Hepatocyte (in vitro differentiated cells): Measurements from ENCODE around the gene SF3B3. TPM values are rescaled to one million over a fixed set of nuclear protein-coding genes. Genes with fewer than 3 reads are reported as not detected.

Experiments
- DNase-seq: peaks from one replicate; pipeline ENCODE4 v3.0.0-alpha.2; 2016; ENCODE audit warnings: low spot score
- H2AFZ ChIP-seq: fragments of 200-600 bp; sonication (generic); 2 replicates; pipeline ENCODE4 v1.6.0; 2016; ENCODE audit warnings: antibody characterized with exemption, mild to moderate bottlenecking
- H3K27ac ChIP-seq: fragments of 200-600 bp; sonication (generic); 2 replicates; pipeline ENCODE4 v1.5.1; 2016; ENCODE audit warnings: mild to moderate bottlenecking
- H3K27me3 ChIP-seq: fragments of 200-600 bp; sonication (generic); 2 replicates; pipeline ENCODE4 v1.6.1; 2016
- H3K36me3 ChIP-seq: fragments of 200-600 bp; sonication (generic); replicated peaks from 2 replicates; pipeline ENCODE4 v1.5.1; 2016; ENCODE audit warnings: low read depth; ENCODE audit not compliant: insufficient read depth
- H3K4me1 ChIP-seq: fragments of 200-600 bp; sonication (generic); 2 replicates; pipeline ENCODE4 v1.5.1; 2016; ENCODE audit warnings: mild to moderate bottlenecking, moderate library complexity; ENCODE audit not compliant: insufficient read depth
- H3K4me2 ChIP-seq: fragments of 200-600 bp; sonication (generic); 2 replicates; pipeline ENCODE4 v1.6.0; 2016
- H3K4me3 ChIP-seq: fragments of 200-600 bp; sonication (generic); 2 replicates; pipeline ENCODE4 v1.5.1; 2016; ENCODE audit warnings: mild to moderate bottlenecking
- H3K79me2 ChIP-seq: fragments of 200-600 bp; sonication (generic); 2 replicates; pipeline ENCODE4 v1.6.0; 2017; ENCODE audit warnings: mild to moderate bottlenecking
- H3K9me2 ChIP-seq: fragments of 200-600 bp; sonication (generic); replicated peaks from 2 replicates; pipeline ENCODE4 v1.6.0; 2017; ENCODE audit warnings: mild to moderate bottlenecking; ENCODE audit not compliant: insufficient read depth
- H3K9me3 ChIP-seq: fragments of 200-600 bp; sonication (generic); 2 replicates; pipeline ENCODE4 v1.5.1; 2016; ENCODE audit warnings: low read depth, mild to moderate bottlenecking
- H4K20me1 ChIP-seq: fragments of 200-600 bp; sonication (generic); 2 replicates; pipeline ENCODE4 v1.6.0; 2016; ENCODE audit warnings: mild to moderate bottlenecking; ENCODE audit not compliant: insufficient read depth, poor library complexity, severe bottlenecking
- EZH2 ChIP-seq: fragments of 200-600 bp; sonication (generic); IDR thresholded peaks from 2 replicates; pipeline ENCODE4 v1.6.1; 2016; ENCODE audit warnings: antibody characterized with exemption, mild to moderate bottlenecking, borderline replicate concordance
- EZH2phosphoT487 ChIP-seq: fragments of 200-600 bp; sonication (generic); IDR thresholded peaks from one replicate; pipeline ENCODE4 v1.6.1; 2018; ENCODE audit warnings: antibody characterized with exemption, mild to moderate bottlenecking, low read depth, moderate library complexity; ENCODE audit not compliant: unreplicated experiment, severe bottlenecking
- WGBS: methylation state at CpG from one replicate; pipeline ENCODE4 v1.1.6; 2016; ENCODE audit warnings: low lambda C conversion rate; ENCODE audit errors: missing lambda C conversion rate; 5-methylcytosine and 5-hydroxymethylcytosine counted together
- polyA plus RNA-seq: library from polyadenylated mRNA; unstranded; fragments of >200 nt; fragmentation: Nextera tagmentation; extraction: Ambion mirVana; gene quantifications from 2 replicates; pipeline ENCODE4 v1.2.1, GENCODE V29; 2016
- total RNA-seq: library from RNA; depleted of rRNA; stranded (reverse); fragments of >200 nt; gene quantifications from 2 replicates; pipeline ENCODE4 v1.2.3, GENCODE V29; 2014
- TF ChIP-seq, protein P1 (sequence below): fragments of 200-600 bp; sonication (generic); IDR thresholded peaks from 2 replicates; pipeline ENCODE4 v1.5.1; 2016; ENCODE audit warnings: antibody characterized with exemption, mild to moderate bottlenecking; ENCODE audit not compliant: poor library complexity

SF3B3 gene
- total and polyA plus RNA-seq, 2 experiments from 2014 or later = 147 to 171 TPM

DNA sequence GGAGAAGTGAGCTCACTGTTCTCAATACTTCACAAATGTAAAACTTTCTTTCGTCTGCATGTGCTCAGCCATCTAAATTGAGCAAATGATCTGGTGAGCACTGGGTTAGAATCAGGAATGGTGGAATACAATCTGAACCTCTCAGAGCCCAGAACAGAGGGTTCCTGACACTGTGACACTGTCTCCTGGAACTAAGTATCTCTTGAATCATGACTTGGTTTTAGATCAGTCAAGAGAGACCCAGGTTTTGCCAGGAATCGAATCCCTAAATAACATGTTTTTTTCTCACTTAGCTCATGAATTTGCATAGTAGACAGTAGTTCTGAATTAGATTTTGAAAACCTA lies 49.3 kb downstream of the SF3B3 start:
- 94% methylated on average over 2 of the region's 2 CpGs for WGBS
- Histone ChIP-seq H3K36me3 (no peaks in the 10 kb centered on the region), H3K4me1 (peaks cover 9% of the 10 kb centered on the region), H2AFZ (no peak overlapping the region), H3K9me3 (no peaks in the 10 kb centered on the region), H4K20me1 (no peaks in the 10 kb centered on the region), H3K79me2 (no peaks in the 10 kb centered on the region), H3K27me3 (no peaks in the 10 kb centered on the region), H3K9me2 (no peaks in the 10 kb centered on the region), H3K27ac (peak overlapping the region; percentile 6), H3K4me3 (no peak overlapping the region), H3K4me2 (no peak overlapping the region)
- no peak for TF ChIP-seq EZH2
- TF ChIP-seq EZH2phosphoT487 = no peak
- TF ChIP-seq, protein P1, sequence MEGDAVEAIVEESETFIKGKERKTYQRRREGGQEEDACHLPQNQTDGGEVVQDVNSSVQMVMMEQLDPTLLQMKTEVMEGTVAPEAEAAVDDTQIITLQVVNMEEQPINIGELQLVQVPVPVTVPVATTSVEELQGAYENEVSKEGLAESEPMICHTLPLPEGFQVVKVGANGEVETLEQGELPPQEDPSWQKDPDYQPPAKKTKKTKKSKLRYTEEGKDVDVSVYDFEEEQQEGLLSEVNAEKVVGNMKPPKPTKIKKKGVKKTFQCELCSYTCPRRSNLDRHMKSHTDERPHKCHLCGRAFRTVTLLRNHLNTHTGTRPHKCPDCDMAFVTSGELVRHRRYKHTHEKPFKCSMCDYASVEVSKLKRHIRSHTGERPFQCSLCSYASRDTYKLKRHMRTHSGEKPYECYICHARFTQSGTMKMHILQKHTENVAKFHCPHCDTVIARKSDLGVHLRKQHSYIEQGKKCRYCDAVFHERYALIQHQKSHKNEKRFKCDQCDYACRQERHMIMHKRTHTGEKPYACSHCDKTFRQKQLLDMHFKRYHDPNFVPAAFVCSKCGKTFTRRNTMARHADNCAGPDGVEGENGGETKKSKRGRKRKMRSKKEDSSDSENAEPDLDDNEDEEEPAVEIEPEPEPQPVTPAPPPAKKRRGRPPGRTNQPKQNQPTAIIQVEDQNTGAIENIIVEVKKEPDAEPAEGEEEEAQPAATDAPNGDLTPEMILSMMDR = no peak
- DNase-seq = no peak

DNA sequence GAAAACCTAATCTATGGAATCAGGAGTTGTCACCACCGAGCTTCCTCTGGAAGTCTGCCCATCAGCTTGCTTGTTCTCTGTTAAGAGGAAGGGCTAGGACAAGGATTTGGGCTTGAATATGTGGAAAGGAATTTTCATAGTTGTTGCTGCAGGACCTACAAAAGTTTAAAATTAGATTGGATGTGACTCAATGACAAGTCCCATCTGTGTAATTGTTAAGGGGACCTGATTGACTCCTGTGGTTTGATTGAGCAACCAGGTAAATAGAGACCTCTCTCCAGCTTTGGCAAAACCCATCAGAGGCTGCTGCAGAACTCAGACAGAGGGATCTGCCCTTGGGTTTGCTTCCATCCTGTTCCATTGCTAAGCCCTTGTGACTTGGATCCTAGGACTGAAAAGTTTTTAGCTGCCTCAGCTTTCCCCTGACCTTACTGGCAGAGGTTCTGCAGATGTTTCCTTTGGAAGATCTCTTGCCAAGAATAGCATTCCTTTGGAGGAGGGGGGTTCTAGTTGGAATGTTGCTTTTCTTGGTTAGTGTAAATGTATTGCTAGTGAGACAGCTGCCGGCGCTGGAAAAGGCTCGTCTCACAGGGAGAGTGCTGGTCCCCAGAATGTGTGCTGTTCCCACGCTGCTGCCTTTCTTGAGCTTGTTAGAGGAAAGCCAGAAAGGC lies 50.0 kb downstream of the SF3B3 start:
- H3K4me1 ChIP-seq = peaks cover 9% of the 10 kb centered on the region
- peak; percentile 38 for DNase-seq
- peak overlapping the region; percentile 29 for H3K27ac ChIP-seq
- no peaks in the 10 kb centered on the region for H3K9me2 ChIP-seq
- H4K20me1 ChIP-seq = no peaks in the 10 kb centered on the region
- H3K36me3 ChIP-seq = no peaks in the 10 kb centered on the region
- TF ChIP-seq, protein P1 = no peak
- no peak for TF ChIP-seq EZH2
- TF ChIP-seq EZH2phosphoT487 = no peak
- H3K9me3 ChIP-seq = no peaks in the 10 kb centered on the region
- WGBS = 82% methylated on average over 5 of the region's 5 CpGs
- H2AFZ ChIP-seq = no peak overlapping the region
- no peak overlapping the region for H3K4me3 ChIP-seq
- H3K4me2 ChIP-seq = no peak overlapping the region
- no peaks in the 10 kb centered on the region for H3K79me2 ChIP-seq
- H3K27me3 ChIP-seq = no peaks in the 10 kb centered on the region

DNA sequence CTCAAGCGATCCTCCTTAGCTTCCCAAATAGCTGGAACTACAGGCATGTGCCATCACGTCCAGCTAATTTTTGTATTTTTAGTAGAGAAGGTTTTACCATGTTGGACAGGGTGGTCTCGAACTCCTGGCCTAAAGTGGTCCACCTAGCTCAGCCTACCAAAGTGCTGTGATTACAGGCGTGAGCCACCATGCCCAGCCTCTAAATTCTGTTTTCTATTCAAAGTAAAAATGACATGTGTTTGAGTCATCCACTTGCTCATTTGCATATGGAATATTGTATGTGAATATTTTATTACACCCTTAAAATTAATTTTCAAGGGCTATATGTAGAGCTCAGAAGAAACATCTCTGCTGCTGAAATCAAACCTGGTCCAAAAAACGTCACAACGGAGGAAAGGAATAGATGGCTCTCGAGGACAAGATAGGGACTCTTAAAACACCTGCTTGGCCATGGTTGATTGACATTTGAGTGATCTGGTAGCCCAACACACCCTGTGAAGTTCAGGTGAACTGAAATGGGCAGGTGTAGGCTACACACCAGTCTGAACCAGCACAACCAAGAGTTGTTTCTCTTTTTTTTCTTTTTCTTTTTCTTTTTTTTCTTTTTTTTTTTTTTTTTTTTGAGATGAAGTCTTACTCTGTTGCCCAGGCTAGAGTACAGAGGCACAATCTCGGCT lies 51.1 kb downstream of the SF3B3 start:
- Histone ChIP-seq H3K4me1 (peaks cover 9% of the 10 kb centered on the region), H3K36me3 (no peaks in the 10 kb centered on the region), H3K27me3 (no peaks in the 10 kb centered on the region), H3K9me2 (no peaks in the 10 kb centered on the region), H3K27ac (no peak overlapping the region), H2AFZ (no peak overlapping the region), H3K4me3 (no peak overlapping the region), H4K20me1 (no peaks in the 10 kb centered on the region), H3K9me3 (no peaks in the 10 kb centered on the region), H3K4me2 (no peak overlapping the region), H3K79me2 (no peaks in the 10 kb centered on the region)
- no peak for DNase-seq
- no peak for TF ChIP-seq EZH2phosphoT487
- no peak for TF ChIP-seq EZH2
- TF ChIP-seq, protein P1 = no peak
- 95% methylated on average over 8 of the region's 8 CpGs for WGBS
